Tibial nerve (tissue), 4 donors: ENCODE measurements around the gene B3GALT6.

Experiments used
- CTCF ChIP-seq, 5 experiments: fragments of 200-600 bp in 3 of 5; fragments of 450-650 bp in 2 of 5; sonication (generic) in 3 of 5; IDR thresholded peaks; one replicate each; pipeline ENCODE4 v1.5.1; 2016 to 2019; ENCODE audit warnings: antibody characterized with exemption in 5 of 5, mild to moderate bottlenecking in 3 of 5, moderate library complexity in 2 of 5
- EP300 ChIP-seq, 2 donors: sonication (generic); formaldehyde crosslinking; IDR thresholded peaks; one replicate each; pipeline ENCODE4 v1.6.1; 2017; ENCODE audit warnings: antibody characterized with exemption in 2 of 2, mild to moderate bottlenecking in 1 of 2
- POLR2A ChIP-seq, 2 donors: fragments of 450-650 bp; IDR thresholded peaks; one replicate each; pipeline ENCODE4 v1.6.1; 2017; ENCODE audit warnings: antibody characterized with exemption in 2 of 2, mild to moderate bottlenecking in 2 of 2, moderate library complexity in 2 of 2

DNA sequence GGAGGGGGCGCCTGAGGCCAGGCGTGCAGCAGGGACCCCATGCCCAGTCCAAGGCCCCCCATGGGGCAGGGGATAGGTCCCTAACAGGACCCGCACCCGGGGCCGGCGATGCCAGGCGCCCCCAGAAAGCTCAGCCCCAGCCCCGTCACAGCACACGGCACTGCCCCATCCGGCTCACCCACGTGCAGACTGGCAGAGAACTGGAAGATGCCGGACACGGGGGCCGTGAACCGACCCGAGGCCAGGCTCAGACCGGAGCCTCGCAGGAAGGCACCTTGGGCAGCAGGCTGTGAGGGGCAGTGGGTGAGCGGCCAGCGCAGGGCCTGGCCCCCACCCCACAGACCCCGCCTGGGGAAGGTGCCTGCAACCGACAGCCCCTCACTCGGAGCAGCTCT, 11.2 kb downstream of the B3GALT6 start:
- TF ChIP-seq CTCF (IDR thresholded peaks at IDR 0.05), result no peak
- TF ChIP-seq POLR2A (IDR thresholded peaks at IDR 0.05), result no peak
- no peak for TF ChIP-seq EP300 (IDR thresholded peaks at IDR 0.05)
